Stimulated activated CD8-positive, alpha-beta memory T cell treated with anti-CD3 and anti-CD28 coated beads, Interleukin-2, amount 100 ng/mL, for 48 hours (primary cell): ENCODE data around the gene ARHGAP26.
"Not testable (repeated sequence)": the region's sequence is repeated elsewhere in the genome, so short reads cannot be mapped to it uniquely, and the experiment has no call there.

ENCODE experiments used
- DNase-seq, 2 donors: peaks; one replicate each; pipeline ENCODE4 v3.0.0-alpha.2; 2020; ENCODE audit warnings: low read depth in 2 of 2

Gene ARHGAP26

GRCh38 chr5:142902186-142902965 is 132.2 kb downstream of the ARHGAP26 start:
- DNase-seq = no peak

- DNase-seq = no peak
Measured at GRCh38 chr5:142904416-142904815, 134.2 kb downstream of the ARHGAP26 start.

- no peak for DNase-seq
Measured at GRCh38 chr5:142905348-142905747, 135.2 kb downstream of the ARHGAP26 start.

GRCh38 chr5:142906863-142907671 is 136.9 kb downstream of the ARHGAP26 start:
- no peak for DNase-seq

GRCh38 chr5:142908659-142909058 is 138.5 kb downstream of the ARHGAP26 start:
- DNase-seq = no peak

GRCh38 chr5:142910128-142910527 is 140.0 kb downstream of the ARHGAP26 start:
- no peak for DNase-seq

GRCh38 chr5:142911170-142911569 is 141.0 kb downstream of the ARHGAP26 start:
- no peak for DNase-seq

- no peak for DNase-seq
Measured at GRCh38 chr5:142911775-142912174, 141.6 kb downstream of the ARHGAP26 start.

- DNase-seq = no peak
Measured at GRCh38 chr5:142913728-142914338, 143.7 kb downstream of the ARHGAP26 start.

GRCh38 chr5:142915038-142915437 is 144.9 kb downstream of the ARHGAP26 start:
- DNase-seq = no peak

GRCh38 chr5:142915813-142916424 is 145.7 kb downstream of the ARHGAP26 start:
- no peak for DNase-seq

GRCh38 chr5:142918959-142919635 is 148.9 kb downstream of the ARHGAP26 start:
- DNase-seq = no peak

GRCh38 chr5:142920849-142921612 is 150.9 kb downstream of the ARHGAP26 start:
- no peak for DNase-seq

GRCh38 chr5:142922223-142922952 is 152.2 kb downstream of the ARHGAP26 start:
- DNase-seq = no peak

GRCh38 chr5:142924135-142924883 is 154.1 kb downstream of the ARHGAP26 start:
- DNase-seq = no peak

- DNase-seq = no peak
Measured at GRCh38 chr5:142925795-142926194, 155.6 kb downstream of the ARHGAP26 start.

GRCh38 chr5:142926549-142926948 is 156.4 kb downstream of the ARHGAP26 start:
- no peak for DNase-seq

- not testable (repeated sequence) for DNase-seq
Measured at GRCh38 chr5:142928999-142929398, 158.8 kb downstream of the ARHGAP26 start.

- no peak for DNase-seq
Measured at GRCh38 chr5:142929587-142929986, 159.4 kb downstream of the ARHGAP26 start.
